A673 (cell line): ENCODE measurements around the gene ARHGAP15. TPM values are rescaled to one million over a fixed set of nuclear protein-coding genes. Genes with fewer than 3 reads are reported as not detected.

Experiments used
- BruUV-seq: library from RNA; stranded (reverse); fragments of 400-500 nt; replicated peaks from 2 replicates; lab custom pipeline; 2021; lab: Mats Ljungman, UMichigan
- CTCF ChIA-PET: fragments of 300-600 bp; sonication (Branson Sonifier 250); formaldehyde crosslinking; loops from one replicate; lab custom pipeline; 2022; ENCODE audit warnings: antibody characterized with exemption; lab: Charles Lee
- POLR2A ChIA-PET: fragments of 300-600 bp; sonication (Branson Sonifier 250); formaldehyde crosslinking; loops from one replicate; lab custom pipeline; 2022; ENCODE audit warnings: antibody characterized with exemption; ENCODE audit not compliant: low non-redundant PET; lab: Charles Lee
- DNase-seq: peaks from one replicate; pipeline ENCODE4 v3.0.0-alpha.2; 2015; ENCODE audit warnings: low spot score
- H3K27ac ChIP-seq: fragments of 200-600 bp; sonication (generic); 2 replicates; pipeline ENCODE4 v1.5.1; 2016; ENCODE audit warnings: mixed run types, low read depth, mild to moderate bottlenecking, mixed read lengths, antibody characterized with exemption, low read length; ENCODE audit not compliant: poor library complexity, severe bottlenecking
- H3K27me3 ChIP-seq: fragments of 200-600 bp; sonication (generic); replicated peaks from 2 replicates; pipeline ENCODE4 v1.6.1; 2017; ENCODE audit warnings: mixed run types, low read depth, mild to moderate bottlenecking, mixed read lengths, antibody characterized with exemption, low read length; ENCODE audit not compliant: insufficient read depth, poor library complexity
- H3K36me3 ChIP-seq: fragments of 200-600 bp; sonication (generic); 2 replicates; pipeline ENCODE4 v1.6.1; 2016; ENCODE audit warnings: mixed run types, mild to moderate bottlenecking, mixed read lengths, antibody characterized with exemption, low read length; ENCODE audit not compliant: insufficient read depth, poor library complexity, severe bottlenecking
- H3K4me1 ChIP-seq: fragments of 200-600 bp; sonication (generic); 2 replicates; pipeline ENCODE4 v1.6.1; 2017; ENCODE audit warnings: mixed run types, mild to moderate bottlenecking, mixed read lengths, antibody characterized with exemption, low read length; ENCODE audit not compliant: insufficient read depth, poor library complexity, severe bottlenecking
- H3K4me3 ChIP-seq: fragments of 200-600 bp; sonication (generic); 2 replicates; pipeline ENCODE4 v1.5.1; 2016; ENCODE audit warnings: low read depth, mixed run types, mild to moderate bottlenecking, mixed read lengths, low read length; ENCODE audit not compliant: poor library complexity, severe bottlenecking
- H3K9me3 ChIP-seq: fragments of 200-600 bp; sonication (generic); 2 replicates; pipeline ENCODE4 v1.6.1; 2016; ENCODE audit warnings: mixed run types, low read depth, mild to moderate bottlenecking, mixed read lengths, antibody characterized with exemption, low read length; ENCODE audit not compliant: poor library complexity, severe bottlenecking
- CTCF ChIP-seq: fragments of 300-800, 200-600 bp; sonication (generic); conservative IDR thresholded peaks from 2 replicates; pipeline ENCODE4 v1.5.1; 2017; ENCODE audit warnings: low read depth, mild to moderate bottlenecking, antibody characterized with exemption, low read length, moderate library complexity, mixed read lengths
- EZH2 ChIP-seq: fragments of 200-600 bp; sonication (generic); IDR thresholded peaks from 2 replicates; pipeline ENCODE4 v1.6.1; 2017; ENCODE audit warnings: borderline replicate concordance, low read depth, mild to moderate bottlenecking, mixed read lengths, antibody characterized with exemption, low read length; ENCODE audit not compliant: poor library complexity, severe bottlenecking
- intact Hi-C: fragments of 100-400 bp; cut with micrococcal nuclease; formaldehyde crosslinking; loops from one replicate; pipeline ENCODE4 v1.10.0; 2022; ENCODE audit not compliant: unreplicated experiment
- total RNA-seq: library from RNA; stranded (reverse); gene quantifications from 2 replicates; pipeline ENCODE4 v1.2.3, GENCODE V29; 2021

The ARHGAP15 gene
- total RNA-seq, 1 experiment from 2014 or later = not detected

GRCh38 chr2:143469323-143469722 is 340.1 kb downstream of the ARHGAP15 start:
- no peak for TF ChIP-seq CTCF
- TF ChIP-seq EZH2 = no peak
- no TSS peak for BruUV-seq
- DNase-seq = no peak
- ChIA-PET POLR2A (no interaction called here), CTCF (no interaction called here)
- no peaks in the 10 kb centered on the region for H3K9me3 ChIP-seq
- H3K4me3 ChIP-seq = no peak overlapping the region
- no peaks in the 10 kb centered on the region for H3K27me3 ChIP-seq
- H3K36me3 ChIP-seq = no peaks in the 10 kb centered on the region
- H3K27ac ChIP-seq = no peak overlapping the region
- peaks cover 8% of the 10 kb centered on the region for H3K4me1 ChIP-seq
- intact Hi-C loops = no loop called here

GRCh38 chr2:143471550-143471949 is 342.3 kb downstream of the ARHGAP15 start:
- BruUV-seq = no TSS peak

GRCh38 chr2:143473216-143473615 is 344.0 kb downstream of the ARHGAP15 start:
- BruUV-seq = no TSS peak
- TF ChIP-seq EZH2 = no peak
- no peak for TF ChIP-seq CTCF
- ChIA-PET CTCF (no interaction called here), POLR2A (no interaction called here)
- Histone ChIP-seq H3K4me3 (no peak overlapping the region), H3K9me3 (no peaks in the 10 kb centered on the region), H3K27ac (no peak overlapping the region), H3K36me3 (no peaks in the 10 kb centered on the region), H3K27me3 (no peaks in the 10 kb centered on the region), H3K4me1 (peaks cover 6% of the 10 kb centered on the region)
- no peak for DNase-seq
- intact Hi-C loops = no loop called here

More at GRCh38 chr2:143471550-143471949, 342.3 kb downstream of the ARHGAP15 start:
- no peak overlapping the region for H3K27ac ChIP-seq
- CTCF ChIA-PET = no interaction called here
- POLR2A ChIA-PET = no interaction called here
- no peak for TF ChIP-seq EZH2
- TF ChIP-seq CTCF = no peak
- no peak for DNase-seq
- no peaks in the 10 kb centered on the region for H3K9me3 ChIP-seq
- peaks cover 12% of the 10 kb centered on the region for H3K4me1 ChIP-seq
- H3K4me3 ChIP-seq = no peak overlapping the region
- H3K36me3 ChIP-seq = no peaks in the 10 kb centered on the region
- no peaks in the 10 kb centered on the region for H3K27me3 ChIP-seq
- intact Hi-C loops = no loop called here
